ENCODE measurements around the gene PTPRT.

PTPRT gene

GRCh38 chr20:43015566-43015965 lies 174.1 kb downstream of the PTPRT start:
- TF ChIP-seq EZH2 (optimal IDR thresholded peaks at IDR 0.05; ENCODE audit: low read depth, low read length): no peak
- no peak for TF ChIP-seq EZH2phosphoT487 (IDR thresholded peaks at IDR 0.05; ENCODE audit: low read length)
- TF ChIP-seq CTCF (IDR thresholded peaks at IDR 0.05; ENCODE audit: low read length): no peak
- no peaks in the 10 kb centered on the region for H3K79me2 ChIP-seq (ENCODE audit: low read length)
- H3K4me2 ChIP-seq (ENCODE audit: low read depth, low read length): no peak overlapping the region
- no peaks in the 10 kb centered on the region for H3K9me2 ChIP-seq (replicated peaks; ENCODE audit: insufficient read depth, low read length)
- no peaks in the 10 kb centered on the region for H3K27me3 ChIP-seq (replicated peaks; ENCODE audit: insufficient read depth, low read length)
- no peaks in the 10 kb centered on the region for H4K20me1 ChIP-seq (ENCODE audit: insufficient read depth, low read length)
- H3K4me3 ChIP-seq (ENCODE audit: low read length): no peak overlapping the region
- H3K36me3 ChIP-seq (replicated peaks; ENCODE audit: insufficient read depth, low read length): no peaks in the 10 kb centered on the region
- DNase-seq: no peak
- H3K9me3 ChIP-seq (replicated peaks; ENCODE audit: insufficient read depth, low read length): no peaks in the 10 kb centered on the region
- H2AFZ ChIP-seq (ENCODE audit: low read length): no peak overlapping the region
- H3K9ac ChIP-seq (ENCODE audit: low read length): no peak overlapping the region
- no peaks in the 10 kb centered on the region for H3F3A ChIP-seq (ENCODE audit: insufficient read depth, low read length)
- H3K27ac ChIP-seq (ENCODE audit: low read length): no peak overlapping the region
- no peaks in the 10 kb centered on the region for H3K4me1 ChIP-seq (ENCODE audit: low read length)

GRCh38 chr20:43014206-43014605 lies 175.5 kb downstream of the PTPRT start:
- no peaks in the 10 kb centered on the region for H3K27me3 ChIP-seq (replicated peaks; ENCODE audit: insufficient read depth, low read length)
- no peaks in the 10 kb centered on the region for H3K4me1 ChIP-seq (ENCODE audit: low read length)
- no peak overlapping the region for H3K27ac ChIP-seq (ENCODE audit: low read length)
- H3K36me3 ChIP-seq (replicated peaks; ENCODE audit: insufficient read depth, low read length): no peaks in the 10 kb centered on the region
- H3F3A ChIP-seq (ENCODE audit: insufficient read depth, low read length): no peaks in the 10 kb centered on the region
- no peak overlapping the region for H3K4me3 ChIP-seq (ENCODE audit: low read length)
- no peak for DNase-seq
- no peaks in the 10 kb centered on the region for H3K79me2 ChIP-seq (ENCODE audit: low read length)
- no peak overlapping the region for H2AFZ ChIP-seq (ENCODE audit: low read length)
- no peaks in the 10 kb centered on the region for H3K9me2 ChIP-seq (replicated peaks; ENCODE audit: insufficient read depth, low read length)
- H3K4me2 ChIP-seq (ENCODE audit: low read depth, low read length): no peak overlapping the region
- H4K20me1 ChIP-seq (ENCODE audit: insufficient read depth, low read length): no peaks in the 10 kb centered on the region
- H3K9me3 ChIP-seq (replicated peaks; ENCODE audit: insufficient read depth, low read length): no peaks in the 10 kb centered on the region
- no peak for TF ChIP-seq EZH2phosphoT487 (IDR thresholded peaks at IDR 0.05; ENCODE audit: low read length)
- TF ChIP-seq CTCF (IDR thresholded peaks at IDR 0.05; ENCODE audit: low read length): no peak
- no peak for TF ChIP-seq EZH2 (optimal IDR thresholded peaks at IDR 0.05; ENCODE audit: low read depth, low read length)
- H3K9ac ChIP-seq (ENCODE audit: low read length): no peak overlapping the region

- Histone ChIP-seq H4K20me1 (ENCODE audit: insufficient read depth, low read length) (no peaks in the 10 kb centered on the region), H3K79me2 (ENCODE audit: low read length) (no peaks in the 10 kb centered on the region), H3K4me2 (ENCODE audit: low read depth, low read length) (no peak overlapping the region), H3K27ac (ENCODE audit: low read length) (no peak overlapping the region), H3K9ac (ENCODE audit: low read length) (no peak overlapping the region), H3K9me3 (replicated peaks; ENCODE audit: insufficient read depth, low read length) (no peaks in the 10 kb centered on the region), H3K36me3 (replicated peaks; ENCODE audit: insufficient read depth, low read length) (no peaks in the 10 kb centered on the region), H3F3A (ENCODE audit: insufficient read depth, low read length) (no peaks in the 10 kb centered on the region), H2AFZ (ENCODE audit: low read length) (no peak overlapping the region), H3K4me1 (ENCODE audit: low read length) (no peaks in the 10 kb centered on the region), H3K4me3 (ENCODE audit: low read length) (no peak overlapping the region), H3K9me2 (replicated peaks; ENCODE audit: insufficient read depth, low read length) (no peaks in the 10 kb centered on the region), H3K27me3 (replicated peaks; ENCODE audit: insufficient read depth, low read length) (no peaks in the 10 kb centered on the region)
- DNase-seq: no peak
- TF ChIP-seq EZH2 (optimal IDR thresholded peaks at IDR 0.05; ENCODE audit: low read depth, low read length) (no peak), EZH2phosphoT487 (IDR thresholded peaks at IDR 0.05; ENCODE audit: low read length) (no peak), CTCF (IDR thresholded peaks at IDR 0.05; ENCODE audit: low read length) (no peak)
Measured at GRCh38 chr20:43011491-43011890, 178.2 kb downstream of the PTPRT start.

Data from MM.1S (cell line).